Measurements from ENCODE around the gene CFAP53.
"Not testable (repeated sequence)": the region's sequence is repeated elsewhere in the genome, so short reads cannot be mapped to it uniquely, and the experiment has no call there.

The CFAP53 gene

DNA sequence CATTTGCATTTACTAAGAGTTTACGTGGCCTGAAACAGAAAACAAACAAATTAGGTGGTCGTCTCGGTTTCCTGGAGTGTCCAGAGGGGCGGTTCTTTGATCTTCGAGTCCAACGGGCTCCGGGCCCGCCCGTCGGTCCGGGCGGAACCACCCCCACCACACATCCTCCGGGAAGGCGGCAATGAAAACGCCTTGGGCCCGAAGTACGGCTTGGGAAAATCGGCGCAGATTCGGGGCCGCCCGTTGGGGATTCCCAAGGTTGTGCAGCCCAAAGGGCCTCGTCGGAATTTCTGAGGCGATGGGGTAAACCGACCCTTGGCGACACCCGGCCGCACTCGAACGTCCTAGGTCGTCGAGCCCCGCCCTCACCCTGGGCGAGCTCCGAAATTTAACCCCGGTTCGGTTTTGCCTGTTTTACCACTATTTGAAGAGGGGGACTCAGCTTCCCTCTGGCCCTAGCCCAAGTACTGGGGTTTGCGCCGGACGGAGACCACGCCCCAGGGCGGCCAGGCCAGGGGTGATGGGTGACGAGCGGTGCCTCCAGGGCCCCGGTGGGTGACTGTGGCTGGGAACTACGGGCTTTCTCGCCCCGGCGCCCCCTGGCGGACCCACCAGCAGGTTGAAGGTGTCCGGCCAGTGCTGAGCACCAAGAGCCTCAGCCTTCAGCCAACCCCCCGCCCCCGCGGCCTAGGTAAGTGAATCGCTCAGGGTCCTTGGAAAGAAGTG, 1.9 kb upstream of the CFAP53 start:
- DNase-seq: no peak

DNA sequence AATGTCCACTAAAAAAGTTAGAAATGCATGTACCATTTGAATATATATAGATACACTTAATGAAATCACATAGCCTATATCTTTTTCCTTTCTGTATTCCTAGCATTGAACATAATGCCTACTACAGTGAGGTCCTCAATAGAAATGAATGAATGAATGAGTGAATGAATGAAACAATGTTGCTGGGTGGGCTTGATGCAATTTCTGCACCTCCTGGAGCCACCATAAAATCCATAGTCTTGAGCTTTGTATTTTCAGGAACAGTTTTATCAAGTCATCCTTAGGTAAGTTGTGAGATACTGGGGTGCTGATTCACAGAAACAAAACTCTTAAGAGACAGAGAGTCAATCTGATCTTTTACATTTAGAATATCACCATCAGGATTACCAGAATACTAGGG, 3.3 kb downstream of the CFAP53 start:
- DNase-seq: no peak

DNA sequence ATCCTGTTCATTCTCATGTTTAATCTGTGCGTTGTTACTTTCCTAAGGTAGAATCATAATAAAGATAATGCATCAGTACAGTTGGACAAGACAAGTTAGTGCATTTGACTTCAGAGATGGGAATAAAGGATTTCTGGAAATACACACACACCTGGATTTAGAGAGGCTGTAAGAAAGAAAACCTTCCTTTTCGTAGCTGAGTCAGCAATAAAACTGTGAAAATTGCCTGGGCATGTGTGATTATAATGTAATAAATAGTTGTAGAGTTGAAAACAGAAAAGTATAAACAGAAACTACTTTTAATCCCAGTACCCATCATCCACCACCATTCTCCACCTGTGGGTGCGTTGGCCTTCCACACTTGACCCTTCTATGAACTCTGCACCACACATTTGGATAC, 15.4 kb downstream of the CFAP53 start:
- no peak for DNase-seq

DNA sequence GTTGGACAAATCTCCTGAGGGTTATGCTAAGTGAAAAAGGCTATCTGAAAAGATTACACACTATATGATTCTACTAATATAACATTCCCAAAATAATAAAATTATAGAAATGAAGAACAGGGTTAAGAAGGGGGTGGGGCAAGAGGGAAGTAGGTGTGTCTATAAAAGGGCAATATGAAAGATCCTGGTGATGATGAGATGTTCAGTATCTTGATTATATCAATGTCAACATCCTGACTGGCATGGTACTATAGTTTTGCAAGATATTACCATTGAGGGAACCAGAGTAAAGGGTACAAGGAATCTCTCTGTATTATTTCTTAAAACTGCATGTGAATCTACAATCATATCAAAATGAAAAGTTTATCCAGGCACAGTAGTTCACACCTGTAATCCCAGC, 16.7 kb downstream of the CFAP53 start:
- DNase-seq: no peak

DNA sequence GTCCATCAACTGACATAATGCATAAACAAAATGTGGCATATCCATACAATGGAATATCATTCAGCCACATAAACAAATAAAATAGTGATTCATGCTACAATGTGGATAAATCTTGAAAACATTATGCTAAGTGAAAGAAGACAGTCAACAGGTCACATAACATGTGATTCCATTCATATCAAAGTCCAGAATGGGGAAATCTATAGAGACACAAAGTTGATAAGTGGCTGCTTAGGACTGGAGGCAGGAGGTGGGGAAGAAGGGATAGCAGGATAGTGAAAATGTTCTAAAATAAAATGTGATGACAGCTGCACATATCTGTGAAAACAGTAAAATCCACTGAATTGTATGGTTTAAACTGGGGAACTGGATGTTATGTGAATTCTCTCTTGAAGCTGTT, 18.7 kb downstream of the CFAP53 start:
- no peak for DNase-seq

DNA sequence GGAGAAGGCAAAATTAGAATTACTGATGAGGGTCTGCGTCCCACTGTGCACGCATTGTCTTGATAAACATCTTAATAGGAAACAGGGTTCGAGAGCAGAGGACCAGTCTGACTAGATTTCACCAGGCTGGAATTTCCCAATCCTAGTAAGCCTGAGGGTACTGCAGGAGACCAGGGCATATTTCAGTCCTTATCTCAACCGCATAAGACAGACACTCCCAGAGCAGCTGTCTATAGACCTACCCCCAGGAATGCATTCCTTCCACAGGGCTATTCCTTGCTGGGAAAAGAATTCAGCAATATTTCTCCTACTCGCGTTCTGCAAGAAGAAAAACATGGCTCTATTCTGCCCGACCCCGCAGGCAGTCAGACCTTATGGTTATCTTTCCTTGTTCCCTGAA, 24.5 kb downstream of the CFAP53 start:
- not testable (repeated sequence) for DNase-seq

DNA sequence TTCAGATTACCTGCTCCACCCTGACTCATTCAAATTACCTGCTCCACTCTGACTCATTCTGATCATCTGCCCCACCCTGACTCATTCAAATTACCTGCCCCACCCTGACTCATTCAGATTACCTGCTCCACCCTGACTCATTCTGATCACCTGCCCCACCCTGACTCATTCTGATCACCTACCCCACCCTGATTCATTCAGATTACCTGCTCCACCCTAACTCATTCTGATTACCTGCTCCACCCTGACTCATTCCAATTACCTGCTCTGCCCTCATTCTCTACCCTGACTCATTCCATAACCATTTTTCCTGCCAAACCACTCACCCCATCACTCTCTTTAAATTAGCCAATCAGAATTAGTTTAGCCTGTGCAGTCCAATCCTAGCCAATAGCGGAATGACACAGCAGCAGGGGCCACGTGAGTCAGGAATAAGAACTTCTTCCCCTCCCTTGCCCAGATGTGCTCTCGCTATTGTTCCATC, 26.2 kb downstream of the CFAP53 start:
- no peak for DNase-seq

DNA sequence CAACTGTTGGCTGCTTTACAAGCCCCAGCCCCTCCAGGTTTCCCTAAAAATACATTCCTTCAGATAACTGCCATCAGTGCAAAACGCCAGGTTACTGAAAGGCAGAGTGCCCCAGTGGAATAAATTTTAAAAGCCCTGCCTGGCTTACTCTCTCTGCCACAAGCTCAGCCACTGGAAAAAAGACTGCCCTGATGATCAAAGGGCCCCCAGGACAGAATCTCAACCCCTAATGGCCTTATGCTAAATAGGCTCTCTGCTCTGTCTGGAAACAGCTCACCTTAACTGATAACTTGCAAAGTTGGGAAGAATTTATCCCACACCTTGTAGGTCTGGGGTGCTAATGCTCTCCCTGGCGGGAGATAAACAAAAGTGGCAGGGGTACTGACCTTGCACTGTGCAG, 33.9 kb downstream of the CFAP53 start:
- no peak for DNase-seq

DNA sequence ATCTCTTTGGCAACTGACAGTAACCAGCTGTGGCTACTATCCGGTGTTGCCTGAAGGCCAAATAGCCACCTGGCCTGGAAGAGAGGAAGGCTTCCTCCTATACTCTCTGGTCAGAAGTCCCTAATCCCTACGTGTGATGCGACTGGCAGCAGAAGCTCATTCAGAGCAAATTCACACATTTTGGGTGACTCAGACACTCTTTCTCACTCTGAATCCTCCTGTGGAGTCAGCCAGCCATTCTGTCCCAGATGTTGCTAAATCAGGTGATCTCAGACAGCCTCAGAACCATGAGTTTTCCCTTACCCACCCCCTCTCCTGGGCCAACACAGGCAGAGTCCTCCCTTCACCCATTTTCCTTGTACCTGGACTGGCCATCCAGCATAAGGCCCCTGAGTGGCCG, 34.7 kb downstream of the CFAP53 start:
- no peak for DNase-seq

DNA sequence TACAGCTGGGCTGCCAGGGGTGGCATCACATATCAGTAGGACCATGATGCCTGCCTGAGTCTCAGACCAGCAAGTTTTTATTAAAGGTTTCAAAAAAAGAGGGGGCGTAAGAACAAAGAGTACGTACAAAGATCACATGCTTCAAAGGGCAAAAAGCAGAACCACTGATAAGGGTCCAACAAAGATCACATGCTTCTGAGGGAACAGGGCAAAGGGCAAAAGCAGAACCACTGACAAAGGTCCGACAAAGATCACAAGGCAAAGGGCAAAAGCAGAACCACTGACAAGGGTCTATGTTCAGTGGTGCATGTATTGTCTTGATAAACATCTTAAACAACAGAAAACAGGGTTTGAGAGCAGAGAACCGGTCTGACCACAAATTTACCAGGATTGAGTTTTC, 46.0 kb downstream of the CFAP53 start:
- DNase-seq: not testable (repeated sequence)

DNA sequence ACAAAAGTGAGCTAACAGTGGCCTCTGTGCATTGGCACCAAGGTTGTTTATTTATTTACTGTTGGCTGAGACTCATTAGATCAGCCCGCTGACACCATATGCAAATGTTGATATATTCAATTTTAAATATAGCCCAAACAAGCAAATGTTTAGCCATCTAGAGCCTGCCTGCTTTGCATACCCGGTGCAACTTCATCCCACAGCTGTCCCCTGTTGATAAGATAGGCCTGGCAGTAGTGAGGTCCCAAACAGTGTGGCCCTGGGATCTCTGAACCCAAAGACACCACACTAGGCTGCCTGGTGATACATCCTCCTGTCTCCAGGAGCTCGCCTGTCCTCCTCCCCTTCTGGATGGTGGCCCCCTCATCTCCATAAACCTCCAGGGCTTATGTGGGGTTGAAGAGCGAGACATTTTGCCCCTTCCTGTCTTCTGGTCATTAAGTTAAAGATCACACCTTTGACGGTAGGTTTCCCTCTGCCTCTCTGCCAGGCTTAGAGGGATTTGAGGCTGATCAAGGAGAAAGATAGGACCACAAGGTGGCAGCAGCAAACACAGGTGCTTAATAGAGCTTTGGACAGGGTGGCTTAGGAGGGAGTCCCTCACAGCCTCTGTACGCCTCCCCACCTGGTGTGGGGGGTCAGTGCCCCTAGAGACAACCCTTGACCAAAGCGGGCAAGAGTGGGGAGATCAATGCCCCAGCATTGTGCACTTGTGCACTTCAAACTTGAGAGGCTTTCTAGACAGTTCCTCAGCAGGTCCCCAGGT, 47.7 kb downstream of the CFAP53 start:
- DNase-seq: no peak

DNA sequence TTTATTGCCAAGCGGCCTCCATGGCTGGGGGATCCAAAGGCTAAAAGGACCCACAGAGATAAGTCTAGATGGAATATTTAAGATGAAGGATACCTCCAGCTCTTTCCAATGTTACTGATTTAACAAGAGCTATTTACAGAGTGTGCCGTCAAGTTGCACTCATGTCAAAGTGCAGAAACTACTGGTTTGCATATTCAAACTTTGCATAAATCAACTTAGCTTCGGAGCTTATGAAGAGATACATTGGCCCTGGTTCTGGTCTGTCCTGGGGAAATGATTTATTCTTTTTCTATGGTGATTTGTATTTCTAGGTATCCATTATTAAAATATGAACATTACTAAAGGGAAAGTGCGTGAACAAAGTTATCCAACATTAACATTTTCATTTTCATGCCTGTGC, 57.0 kb downstream of the CFAP53 start:
- no peak for DNase-seq

DNA sequence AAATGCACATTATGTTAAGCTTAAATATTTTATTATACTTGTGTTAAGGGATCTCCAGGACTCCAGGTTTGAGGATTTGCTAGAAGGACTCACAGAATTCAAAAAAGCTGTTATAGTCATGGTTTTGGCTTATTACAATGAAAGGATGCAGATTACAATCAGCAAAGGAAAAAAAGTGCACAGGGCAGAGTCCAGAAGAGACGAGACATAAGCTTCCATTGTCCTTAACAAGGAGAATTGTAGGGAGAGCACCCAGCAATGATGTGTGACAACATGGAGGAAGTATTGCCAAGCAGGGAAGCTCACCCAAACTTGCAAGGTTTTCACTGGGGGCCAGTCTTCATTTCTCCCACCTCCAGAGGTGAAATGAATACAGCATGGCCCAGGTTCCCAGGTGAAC, 58.6 kb downstream of the CFAP53 start:
- no peak for DNase-seq

DNA sequence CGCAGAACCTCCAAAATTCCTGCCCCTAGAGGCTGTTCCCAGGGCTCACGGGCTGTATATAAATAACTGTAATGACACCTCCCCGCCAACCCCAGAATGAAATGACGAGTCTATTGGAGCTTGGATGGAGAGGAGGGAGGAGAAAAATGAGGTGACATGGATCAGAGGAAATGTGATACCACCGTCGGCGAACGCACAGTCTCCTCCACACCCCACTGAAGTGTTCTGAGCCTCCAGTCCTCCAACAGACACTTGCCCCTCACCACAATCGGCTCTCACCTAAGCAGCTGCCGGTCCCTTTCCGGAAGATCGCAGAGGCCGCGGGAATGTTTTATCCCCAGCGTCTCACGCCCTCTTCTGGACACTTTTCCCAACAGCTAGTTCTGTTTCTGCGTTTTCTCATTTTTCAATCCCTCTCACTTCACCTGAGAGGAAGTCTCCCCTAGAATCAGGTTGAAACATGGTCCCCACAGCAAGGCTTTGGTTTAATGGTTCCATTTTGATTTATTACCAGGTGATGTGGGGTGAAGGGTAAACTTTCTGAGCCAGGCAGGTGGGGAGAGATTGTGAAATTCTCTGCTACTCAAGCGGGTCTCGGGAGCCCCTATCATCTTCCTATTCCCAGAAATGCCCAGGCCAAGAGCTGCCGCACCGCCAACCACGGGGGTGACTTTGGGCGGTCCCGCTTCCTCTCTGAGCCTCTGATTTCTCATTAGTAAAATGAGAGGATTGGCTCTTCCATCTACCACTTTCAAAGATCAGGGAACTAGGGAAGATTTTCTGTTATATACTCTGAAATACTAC, 62.3 kb downstream of the CFAP53 start:
- DNase-seq: peak; percentile 74

DNA sequence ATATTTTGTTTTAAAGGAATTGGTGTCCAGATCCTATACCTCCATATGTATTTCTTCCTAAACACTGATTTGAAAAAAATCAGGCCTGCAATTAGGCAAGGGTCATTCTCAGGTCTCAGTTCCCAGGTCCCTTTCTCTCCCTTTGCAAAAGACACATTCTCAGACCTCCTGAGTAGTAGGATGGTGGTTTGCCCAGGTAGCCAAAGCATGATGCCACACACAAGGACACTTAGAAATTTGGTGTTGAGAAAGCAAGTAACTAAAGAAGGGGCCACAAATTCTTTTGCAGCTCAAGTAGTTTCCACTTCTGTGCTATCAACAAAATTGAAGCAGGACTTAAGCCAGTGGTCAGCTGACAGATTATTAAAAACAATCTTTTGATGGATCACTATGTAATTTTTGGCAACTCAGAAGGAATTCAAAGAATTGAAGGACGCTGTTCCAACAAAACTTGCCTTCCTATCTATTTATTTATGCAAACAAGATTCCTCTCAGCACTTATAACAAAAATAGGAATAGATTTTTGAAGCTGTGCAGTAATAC, 64.7 kb downstream of the CFAP53 start:
- no peak for DNase-seq

DNA sequence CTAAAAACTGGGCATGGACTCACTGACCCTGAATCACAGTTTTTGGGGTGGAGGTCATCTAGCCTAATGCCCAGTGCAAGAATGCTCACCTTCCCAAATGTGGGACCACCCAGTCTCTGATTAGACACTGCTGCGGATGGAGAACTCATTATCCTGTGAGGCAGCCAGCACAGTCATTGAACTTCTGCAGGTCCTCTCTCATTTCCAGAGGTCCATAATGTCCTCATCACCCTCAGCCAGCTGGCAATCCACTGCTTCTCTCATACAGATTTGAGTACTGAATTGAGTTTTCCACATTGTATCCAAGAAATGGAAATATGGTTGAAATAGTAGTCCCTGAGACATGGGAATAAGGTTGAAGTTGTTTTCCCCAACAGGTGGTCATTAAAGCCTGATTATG, 66.4 kb downstream of the CFAP53 start:
- DNase-seq: no peak

DNA sequence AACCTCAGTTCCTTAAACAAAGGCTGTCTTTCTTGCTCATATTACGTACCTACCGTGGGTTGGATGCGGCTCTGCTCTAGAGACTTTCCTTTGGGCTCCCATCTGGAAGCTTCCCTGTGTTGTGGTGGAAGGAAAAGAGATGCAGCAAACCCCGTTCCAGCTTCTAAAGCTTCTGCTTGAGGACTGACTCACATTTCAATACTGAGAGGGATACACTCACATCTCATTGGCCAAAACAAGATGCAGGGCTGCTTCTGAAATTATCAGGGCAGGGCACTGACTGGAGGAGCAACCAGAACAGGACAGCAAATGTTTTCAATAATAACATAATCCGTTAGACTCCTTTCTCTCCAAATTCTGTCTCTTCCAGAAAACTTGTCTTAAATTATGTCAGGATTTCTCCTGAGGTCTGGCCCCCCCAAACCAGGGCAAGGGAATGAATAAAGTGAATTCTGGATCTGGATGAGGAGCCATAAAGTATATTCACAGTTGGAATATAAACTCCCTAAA, 66.9 kb downstream of the CFAP53 start:
- no peak for DNase-seq

DNA sequence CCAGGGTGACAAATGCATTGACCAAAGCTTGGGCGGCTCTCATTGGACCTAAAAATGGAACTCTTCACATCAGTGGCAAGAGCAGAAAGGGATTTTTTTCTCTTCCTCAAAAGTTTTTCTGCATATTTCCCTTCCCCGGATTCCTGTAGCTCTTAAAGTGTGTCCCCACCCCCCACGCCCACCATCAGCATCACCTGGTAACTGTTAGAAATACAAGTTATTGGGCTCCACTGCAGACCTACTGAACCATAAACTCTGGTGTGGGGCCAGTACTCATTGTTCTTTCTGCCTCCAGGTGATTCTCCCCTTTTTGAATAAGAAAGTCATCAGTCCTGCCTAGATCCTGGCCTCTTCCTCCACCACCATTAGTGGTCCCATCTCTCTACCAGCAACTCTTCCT, 70.0 kb downstream of the CFAP53 start:
- no peak for DNase-seq

DNA sequence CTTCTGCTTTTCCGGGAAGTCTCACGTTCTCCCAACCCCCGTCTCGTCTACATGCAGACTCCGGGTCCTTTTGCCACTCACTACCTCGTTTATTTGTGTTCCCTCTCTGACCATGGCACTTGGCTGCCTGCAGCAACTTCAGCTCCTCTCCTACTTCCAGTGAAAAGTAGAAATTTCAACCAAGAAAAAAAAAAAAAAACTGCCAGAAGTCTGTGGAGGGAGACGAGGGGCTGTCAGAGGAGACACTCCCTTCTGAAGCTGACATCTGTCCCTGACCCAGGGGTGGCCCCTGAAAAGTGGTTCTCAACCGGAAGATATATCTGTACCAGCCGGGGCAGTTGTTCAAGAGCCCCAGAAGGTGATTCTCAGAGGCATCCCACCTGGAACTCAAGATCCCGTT, 70.6 kb downstream of the CFAP53 start:
- DNase-seq: no peak

DNA sequence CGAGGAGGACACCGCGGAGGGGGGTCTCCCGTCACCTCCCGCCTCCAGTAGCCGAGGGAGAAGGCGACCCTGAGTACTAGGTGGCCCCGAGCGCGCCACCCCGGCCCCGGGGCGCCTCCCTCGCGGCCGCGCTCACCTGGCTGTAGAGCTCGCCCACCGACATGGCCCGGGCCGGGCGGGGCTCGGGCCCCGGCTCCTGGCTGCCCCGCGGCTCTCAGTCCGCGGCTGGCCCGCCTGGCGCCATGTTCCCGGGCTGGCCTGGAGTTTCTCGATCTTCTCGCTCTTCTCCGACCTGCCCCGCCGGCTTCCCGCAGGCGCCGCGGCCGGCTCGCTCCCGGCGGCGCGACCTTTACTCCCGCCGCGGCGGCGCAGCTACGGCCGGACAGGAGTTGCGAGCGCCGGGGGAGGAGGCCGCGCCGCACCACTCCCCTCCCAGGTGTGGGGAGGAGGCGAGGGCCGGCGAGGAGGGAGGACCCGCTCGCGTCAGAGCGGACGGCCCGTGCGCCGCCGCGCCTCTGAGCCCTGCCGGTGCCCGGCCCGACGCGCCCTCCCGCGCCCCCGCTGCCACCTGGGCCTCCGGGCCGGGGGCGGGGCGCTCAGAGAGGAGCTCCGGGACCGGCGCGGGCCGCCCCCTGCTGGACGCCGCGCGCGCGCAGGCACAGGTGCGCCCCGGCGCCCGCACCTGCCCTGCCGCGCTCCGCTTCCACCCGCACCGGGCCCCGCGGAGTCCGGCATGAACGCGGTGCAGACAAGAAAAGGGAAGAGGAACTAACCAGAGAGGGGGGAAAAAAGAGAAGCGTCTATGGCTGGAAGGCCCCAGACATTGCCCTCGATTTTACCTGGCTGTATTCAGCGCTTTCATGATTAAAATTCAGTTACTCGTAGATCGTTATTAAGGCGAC, 71.4 kb downstream of the CFAP53 start, which contains the start of gene MYO5B:
Gene MYO5B, minus strand, starts transcription at position 517 of the 902 bp plus-strand sequence. Its CDS starts 354 bp downstream, at position 163.
- DNase-seq: peak; percentile 36

DNA sequence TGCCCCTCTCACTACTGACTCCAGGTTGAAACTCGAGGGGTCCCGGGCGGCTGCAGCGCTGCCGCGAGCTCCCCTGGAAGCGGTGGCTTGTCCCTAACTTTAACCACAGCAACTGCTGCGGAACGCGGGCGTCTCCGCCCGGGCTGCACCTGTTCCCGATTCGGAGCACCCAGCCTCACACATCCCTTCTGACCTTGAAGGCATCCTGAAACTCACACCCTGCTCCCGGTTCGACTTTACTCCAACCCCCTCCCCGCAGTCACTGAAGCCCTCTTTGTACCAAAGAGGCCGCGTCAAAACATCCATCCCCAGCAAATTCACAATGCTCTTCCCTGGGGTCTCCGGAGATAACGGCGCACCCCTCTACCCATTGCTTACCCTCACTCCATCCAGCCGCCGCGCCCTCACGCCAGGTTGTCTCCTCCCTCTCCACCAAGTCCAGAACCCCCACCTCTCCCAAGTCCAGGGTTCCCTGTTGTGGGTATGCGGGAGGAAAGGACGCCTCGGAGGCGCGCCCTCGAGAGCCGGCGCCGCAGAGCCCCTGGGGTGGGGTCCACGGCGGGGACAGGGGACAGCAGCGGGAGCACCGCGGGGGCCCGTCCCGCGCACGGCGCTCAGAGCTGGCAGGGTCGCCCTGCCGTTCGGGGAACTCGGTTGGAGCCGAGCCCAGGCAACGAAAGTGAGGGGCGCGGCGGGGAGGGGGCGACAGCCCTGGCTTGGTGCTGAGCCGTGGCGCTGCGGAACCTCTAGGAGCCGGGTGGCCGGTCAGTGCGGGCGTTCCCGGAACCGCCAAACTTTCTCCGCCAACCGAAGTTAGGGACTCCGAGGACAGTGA, 72.3 kb downstream of the CFAP53 start:
- no peak for DNase-seq

All from DMS79 (cell line).